Measurements from ENCODE around the gene HYAL2. TPM values are rescaled to one million over a fixed set of nuclear protein-coding genes. Genes with fewer than 3 reads are reported as not detected.
"Not testable (repeated sequence)": the region's sequence is repeated elsewhere in the genome, so short reads cannot be mapped to it uniquely, and the experiment has no call there.

Gene HYAL2
- total RNA-seq, 1 donor, result 4.2 TPM

DNA sequence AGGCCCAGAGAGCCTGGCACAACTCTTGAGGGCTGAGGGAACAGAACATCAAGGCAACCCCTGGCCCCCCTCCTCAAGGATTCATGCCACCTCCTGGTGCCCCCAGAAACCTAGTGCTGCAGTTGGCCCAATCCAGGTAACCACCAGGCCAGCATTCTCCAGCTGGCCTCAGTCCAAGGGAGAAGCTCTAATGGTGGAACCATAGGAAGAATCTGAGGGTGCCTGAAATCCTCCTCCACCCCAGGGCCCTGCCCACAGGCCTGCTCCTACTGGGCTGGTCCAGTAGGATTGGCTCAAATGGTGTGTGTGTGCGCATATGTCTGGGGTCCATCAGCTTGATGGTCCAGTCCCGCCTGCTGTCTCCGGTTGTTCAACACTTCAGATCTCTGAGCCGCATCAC, 7.7 kb downstream of the HYAL2 start:
- H3K27me3 ChIP-seq (ENCODE audit: insufficient read depth, low read length), result no peaks in the 10 kb centered on the region
- peaks cover 34% of the 10 kb centered on the region for H3K4me1 ChIP-seq (ENCODE audit: insufficient read depth, low read length)
- H3K9me3 ChIP-seq (ENCODE audit: low read depth, low read length), result no peaks in the 10 kb centered on the region
- H3K4me3 ChIP-seq (ENCODE audit: low read length), result no peak overlapping the region

- Histone ChIP-seq H3K27me3 (ENCODE audit: insufficient read depth, low read length) (no peaks in the 10 kb centered on the region), H3K4me3 (ENCODE audit: low read length) (no peak overlapping the region), H3K4me1 (ENCODE audit: insufficient read depth, low read length) (peaks cover 29% of the 10 kb centered on the region), H3K9me3 (ENCODE audit: low read depth, low read length) (no peaks in the 10 kb centered on the region)
Observed at GRCh38 chr3:50314342-50314741, 8.2 kb downstream of the HYAL2 start.

GRCh38 chr3:50312041-50312440, 10.5 kb downstream of the HYAL2 start:
- H3K9me3 ChIP-seq (ENCODE audit: low read depth, low read length); H3K4me3 ChIP-seq (ENCODE audit: low read length); H3K4me1 ChIP-seq (ENCODE audit: insufficient read depth, low read length); H3K27me3 ChIP-seq (ENCODE audit: insufficient read depth, low read length): not testable (repeated sequence)

- peaks cover 15% of the 10 kb centered on the region for H3K4me1 ChIP-seq (ENCODE audit: insufficient read depth, low read length)
- no peaks in the 10 kb centered on the region for H3K9me3 ChIP-seq (ENCODE audit: low read depth, low read length)
- H3K4me3 ChIP-seq (ENCODE audit: low read length), result no peak overlapping the region
- H3K27me3 ChIP-seq (ENCODE audit: insufficient read depth, low read length), result no peaks in the 10 kb centered on the region
Observed at GRCh38 chr3:50304601-50305000, 17.9 kb downstream of the HYAL2 start.

- H3K4me1 ChIP-seq (ENCODE audit: insufficient read depth, low read length), result peaks cover 25% of the 10 kb centered on the region
Observed at GRCh38 chr3:50303013-50303815, 19.3 kb downstream of the HYAL2 start, which contains the start of gene HYAL1. HYAL1 (minus strand) TSS chr3:50303574; CDS start chr3:50302956, 618 bp downstream.

GRCh38 chr3:50302095-50303012, 20.2 kb downstream of the HYAL2 start:
- Histone ChIP-seq H3K4me3 (ENCODE audit: low read length) (no peak overlapping the region), H3K9me3 (ENCODE audit: low read depth, low read length) (no peaks in the 10 kb centered on the region), H3K4me1 (ENCODE audit: insufficient read depth, low read length) (peaks cover 33% of the 10 kb centered on the region), H3K27me3 (ENCODE audit: insufficient read depth, low read length) (no peaks in the 10 kb centered on the region)

More at GRCh38 chr3:50303013-50303815, 19.3 kb downstream of the HYAL2 start, which contains the start of gene HYAL1:
- H3K27me3 ChIP-seq (ENCODE audit: insufficient read depth, low read length), result no peaks in the 10 kb centered on the region
- H3K9me3 ChIP-seq (ENCODE audit: low read depth, low read length), result no peaks in the 10 kb centered on the region
- no peak within 1 kb of the TSS for H3K4me3 ChIP-seq (ENCODE audit: low read length)

DNA sequence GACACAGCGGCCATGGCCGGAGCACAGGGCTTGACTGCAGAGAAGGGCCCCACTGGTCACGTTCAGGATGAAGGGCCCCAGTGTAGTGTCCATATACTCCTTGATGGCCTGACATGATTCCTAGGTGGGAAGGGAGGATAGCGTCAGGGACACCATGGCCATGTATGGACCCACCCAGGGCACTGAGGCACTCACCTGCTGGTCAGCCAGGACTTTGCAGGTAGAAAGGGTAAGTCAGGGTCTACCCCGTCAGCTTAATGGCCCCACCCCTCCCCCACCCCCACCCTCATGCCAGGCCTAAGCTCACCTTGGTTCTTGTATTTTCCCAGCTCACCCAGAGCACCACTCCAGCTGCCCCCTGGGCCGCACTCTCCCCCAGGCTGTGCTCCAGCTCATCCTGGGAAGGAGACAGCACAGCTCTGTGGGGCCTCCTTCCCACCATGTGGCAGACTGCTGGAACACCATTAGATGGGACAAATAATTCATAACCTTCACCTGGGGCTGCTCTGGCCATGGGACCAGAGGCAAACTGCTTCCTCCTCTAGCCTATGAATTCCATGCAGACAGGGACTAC, 21.8 kb downstream of the HYAL2 start:
- Histone ChIP-seq H3K4me1 (ENCODE audit: insufficient read depth, low read length) (peaks cover 34% of the 10 kb centered on the region), H3K9me3 (ENCODE audit: low read depth, low read length) (no peaks in the 10 kb centered on the region), H3K4me3 (ENCODE audit: low read length) (no peak overlapping the region), H3K27me3 (ENCODE audit: insufficient read depth, low read length) (no peaks in the 10 kb centered on the region)

GRCh38 chr3:50299929-50300680, 22.4 kb downstream of the HYAL2 start:
- no peaks in the 10 kb centered on the region for H3K27me3 ChIP-seq (ENCODE audit: insufficient read depth, low read length)
- peak overlapping the region; percentile 37 for H3K4me3 ChIP-seq (ENCODE audit: low read length)
- peaks cover 34% of the 10 kb centered on the region for H3K4me1 ChIP-seq (ENCODE audit: insufficient read depth, low read length)
- no peaks in the 10 kb centered on the region for H3K9me3 ChIP-seq (ENCODE audit: low read depth, low read length)

GRCh38 chr3:50299638-50299928, 23.0 kb downstream of the HYAL2 start:
- no peaks in the 10 kb centered on the region for H3K9me3 ChIP-seq (ENCODE audit: low read depth, low read length)
- H3K27me3 ChIP-seq (ENCODE audit: insufficient read depth, low read length), result no peaks in the 10 kb centered on the region
- peaks cover 34% of the 10 kb centered on the region for H3K4me1 ChIP-seq (ENCODE audit: insufficient read depth, low read length)
- peak overlapping the region; percentile 37 for H3K4me3 ChIP-seq (ENCODE audit: low read length)

DNA sequence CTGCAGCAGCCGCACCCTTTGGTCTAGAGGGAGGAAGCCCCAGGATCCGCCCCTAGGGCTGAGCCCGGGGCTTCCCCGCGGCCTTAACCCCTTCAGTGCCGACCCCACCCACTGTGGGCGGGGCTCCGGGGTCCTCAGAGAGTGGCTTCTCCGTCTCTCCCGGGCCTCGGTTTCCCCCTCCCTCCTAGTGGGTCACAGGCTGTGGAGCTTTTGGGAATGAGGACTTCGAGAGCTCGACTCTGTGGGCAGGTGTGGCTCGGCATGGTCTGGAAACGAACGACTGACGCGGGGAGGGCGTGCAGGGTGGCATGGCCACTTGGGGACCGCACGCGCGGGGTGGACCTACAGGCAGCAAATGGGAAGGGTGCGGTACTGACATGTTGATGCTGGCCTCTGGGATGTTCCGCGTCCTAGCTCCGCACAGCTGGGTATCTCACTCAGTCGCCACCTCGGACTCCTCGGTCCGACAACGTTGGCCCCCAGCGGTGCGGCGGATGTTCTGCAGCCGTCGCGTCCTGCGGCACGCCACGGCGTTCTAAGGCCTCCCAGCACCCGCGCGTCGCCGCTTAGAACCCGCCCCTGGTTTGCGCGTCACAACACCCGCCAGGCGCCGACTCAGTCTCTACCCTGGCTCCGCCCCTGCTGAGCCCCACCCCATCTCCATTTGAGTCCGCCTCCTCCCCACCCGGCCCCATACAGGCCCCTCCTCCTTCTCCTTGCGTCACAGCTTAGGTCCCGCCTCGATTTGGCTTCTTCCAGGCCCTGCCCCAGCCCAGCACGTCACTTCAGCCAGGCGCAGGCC, 23.5 kb downstream of the HYAL2 start, which contains the start of the genes HYAL3 and NAA80:
Gene HYAL3, minus strand, starts transcription at position 570 of the 802 bp plus-strand sequence. CDS start 3,803 bp downstream, outside the sequence.
Gene NAA80, minus strand, starts transcription at position 570 of the 802 bp plus-strand sequence. CDS start 1,942 bp downstream, outside the sequence.
- no peaks in the 10 kb centered on the region for H3K9me3 ChIP-seq (ENCODE audit: low read depth, low read length)
- peak within 1 kb of the TSS; percentile 74 for H3K4me3 ChIP-seq (ENCODE audit: low read length)
- peaks cover 34% of the 10 kb centered on the region for H3K4me1 ChIP-seq (ENCODE audit: insufficient read depth, low read length)
- H3K27me3 ChIP-seq (ENCODE audit: insufficient read depth, low read length), result no peaks in the 10 kb centered on the region

- Histone ChIP-seq H3K9me3 (ENCODE audit: low read depth, low read length) (no peaks in the 10 kb centered on the region), H3K4me3 (ENCODE audit: low read length) (peak overlapping the region; percentile 74), H3K27me3 (ENCODE audit: insufficient read depth, low read length) (no peaks in the 10 kb centered on the region), H3K4me1 (ENCODE audit: insufficient read depth, low read length) (peaks cover 34% of the 10 kb centered on the region)
Observed at GRCh38 chr3:50297896-50298725, 24.4 kb downstream of the HYAL2 start.

GRCh38 chr3:50297384-50297775, 25.2 kb downstream of the HYAL2 start:
- Histone ChIP-seq H3K27me3 (ENCODE audit: insufficient read depth, low read length) (no peaks in the 10 kb centered on the region), H3K4me3 (ENCODE audit: low read length) (no peak overlapping the region), H3K4me1 (ENCODE audit: insufficient read depth, low read length) (peaks cover 41% of the 10 kb centered on the region), H3K9me3 (ENCODE audit: low read depth, low read length) (no peaks in the 10 kb centered on the region)

DNA sequence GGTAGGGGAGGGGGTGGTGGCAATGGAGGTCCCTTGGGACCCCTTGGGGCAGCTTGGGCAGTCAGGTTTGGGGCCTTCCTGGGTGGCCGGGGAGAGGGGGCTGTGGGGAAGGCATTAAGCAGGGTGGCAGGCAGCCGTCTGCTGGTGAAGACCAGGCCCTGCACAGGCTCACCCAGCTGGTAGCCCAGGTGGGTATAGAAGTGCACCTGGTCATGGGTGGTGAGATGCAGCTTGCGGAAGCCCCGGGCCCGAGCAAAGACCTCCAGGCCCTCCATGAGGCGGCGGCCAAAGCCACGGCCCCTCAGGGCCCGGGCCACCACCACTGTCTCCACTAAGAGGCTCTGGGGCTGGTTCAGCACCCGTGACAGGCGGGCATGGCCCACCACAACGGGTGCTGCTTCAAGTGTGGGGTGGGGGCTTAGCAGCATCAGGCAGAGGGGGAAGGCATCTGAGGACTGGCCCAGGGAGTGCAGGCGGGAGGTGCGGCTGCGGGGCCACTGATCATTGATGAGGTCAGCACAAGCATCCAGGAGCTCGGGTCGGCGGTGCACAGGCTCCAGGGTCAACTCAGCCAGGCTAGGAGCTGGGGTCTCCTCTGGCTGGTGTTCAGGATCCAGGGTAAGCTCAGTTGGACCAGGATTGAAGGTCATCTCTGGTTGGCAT, 25.7 kb downstream of the HYAL2 start:
- H3K4me1 ChIP-seq (ENCODE audit: insufficient read depth, low read length), result peaks cover 41% of the 10 kb centered on the region
- no peaks in the 10 kb centered on the region for H3K9me3 ChIP-seq (ENCODE audit: low read depth, low read length)
- H3K4me3 ChIP-seq (ENCODE audit: low read length), result no peak overlapping the region
- H3K27me3 ChIP-seq (ENCODE audit: insufficient read depth, low read length), result no peaks in the 10 kb centered on the region
